GM21447 (cell line): ENCODE measurements around the gene ZNF544.
"Not testable (repeated sequence)": the region's sequence is repeated elsewhere in the genome, so short reads cannot be mapped to it uniquely, and the experiment has no call there.

Source experiments
- ATAC-seq: cut with Tn5 transposase; IDR thresholded peaks from one replicate; pipeline ENCODE4 v1.9.1; 2021; ENCODE audit not compliant: unreplicated experiment

Gene ZNF544

GRCh38 chr19:58304748-58305064, 76.0 kb downstream of the ZNF544 start:
- no peak for ATAC-seq

GRCh38 chr19:58305065-58305931, 76.6 kb downstream of the ZNF544 start, which contains the start of gene ERVK3-1:
TSS of gene ERVK3-1 (plus strand) at chr19:58305377. CDS start at chr19:58312169, 6,792 bp downstream.
- ATAC-seq, result peak; percentile 95

- ATAC-seq, result no peak
These were observed 77.2 kb downstream of the ZNF544 start for GRCh38 chr19:58305932-58306323.

- no peak for ATAC-seq
These were observed 79.0 kb downstream of the ZNF544 start for GRCh38 chr19:58307736-58308135.

- ATAC-seq, result not testable (repeated sequence)
These were observed 82.0 kb downstream of the ZNF544 start for GRCh38 chr19:58310685-58311084.

GRCh38 chr19:58311345-58311865, 82.7 kb downstream of the ZNF544 start:
- ATAC-seq, result no peak
